Tibial nerve (tissue), 4 donors: Measurements from ENCODE around the gene NRG2.

Experiments
- EP300 ChIP-seq, 2 donors: sonication (generic); formaldehyde crosslinking; IDR thresholded peaks; one replicate each; pipeline ENCODE4 v1.6.1; 2017; ENCODE audit warnings: antibody characterized with exemption in 2 of 2, mild to moderate bottlenecking in 1 of 2
- POLR2A ChIP-seq, 2 donors: fragments of 450-650 bp; IDR thresholded peaks; one replicate each; pipeline ENCODE4 v1.6.1; 2017; ENCODE audit warnings: antibody characterized with exemption in 2 of 2, mild to moderate bottlenecking in 2 of 2, moderate library complexity in 2 of 2
- TF ChIP-seq, protein P1 (sequence below), 5 experiments: fragments of 200-600 bp in 3 of 5; fragments of 450-650 bp in 2 of 5; sonication (generic) in 3 of 5; IDR thresholded peaks; one replicate each; pipeline ENCODE4 v1.5.1; 2016 to 2019; ENCODE audit warnings: antibody characterized with exemption in 5 of 5, mild to moderate bottlenecking in 3 of 5, moderate library complexity in 2 of 5

DNA sequence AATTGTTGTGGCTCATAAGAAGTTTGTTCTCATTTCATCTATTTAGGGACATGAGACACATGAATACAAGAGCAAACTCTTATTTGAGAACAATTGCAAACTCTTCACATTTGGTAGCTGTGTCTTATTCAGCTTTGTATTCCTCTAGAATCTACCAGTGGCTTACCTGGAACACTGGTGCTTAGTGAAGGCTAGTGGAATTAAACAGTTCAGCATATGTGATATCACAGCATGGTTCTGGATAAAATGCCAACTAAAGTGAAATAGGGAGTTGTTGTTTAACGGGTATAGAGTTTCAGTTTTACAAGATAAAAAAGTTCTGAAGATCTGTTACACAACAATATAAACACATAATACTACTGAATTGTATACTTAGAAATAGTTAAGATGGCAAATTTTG lies 48.9 kb downstream of the NRG2 start:
- TF ChIP-seq, protein P1, sequence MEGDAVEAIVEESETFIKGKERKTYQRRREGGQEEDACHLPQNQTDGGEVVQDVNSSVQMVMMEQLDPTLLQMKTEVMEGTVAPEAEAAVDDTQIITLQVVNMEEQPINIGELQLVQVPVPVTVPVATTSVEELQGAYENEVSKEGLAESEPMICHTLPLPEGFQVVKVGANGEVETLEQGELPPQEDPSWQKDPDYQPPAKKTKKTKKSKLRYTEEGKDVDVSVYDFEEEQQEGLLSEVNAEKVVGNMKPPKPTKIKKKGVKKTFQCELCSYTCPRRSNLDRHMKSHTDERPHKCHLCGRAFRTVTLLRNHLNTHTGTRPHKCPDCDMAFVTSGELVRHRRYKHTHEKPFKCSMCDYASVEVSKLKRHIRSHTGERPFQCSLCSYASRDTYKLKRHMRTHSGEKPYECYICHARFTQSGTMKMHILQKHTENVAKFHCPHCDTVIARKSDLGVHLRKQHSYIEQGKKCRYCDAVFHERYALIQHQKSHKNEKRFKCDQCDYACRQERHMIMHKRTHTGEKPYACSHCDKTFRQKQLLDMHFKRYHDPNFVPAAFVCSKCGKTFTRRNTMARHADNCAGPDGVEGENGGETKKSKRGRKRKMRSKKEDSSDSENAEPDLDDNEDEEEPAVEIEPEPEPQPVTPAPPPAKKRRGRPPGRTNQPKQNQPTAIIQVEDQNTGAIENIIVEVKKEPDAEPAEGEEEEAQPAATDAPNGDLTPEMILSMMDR (IDR thresholded peaks at IDR 0.05): no peak
- TF ChIP-seq POLR2A (IDR thresholded peaks at IDR 0.05) (no peak), EP300 (IDR thresholded peaks at IDR 0.05) (no peak)
